HEK293T (cell line): ENCODE data around the gene MPPE1.
"Not testable (repeated sequence)": the region's sequence is repeated elsewhere in the genome, so short reads cannot be mapped to it uniquely, and the experiment has no call there.

Experiments
- CTCF ChIA-PET: fragments of 350-600 bp; formaldehyde crosslinking; extraction: SDS; loops from one replicate; lab custom pipeline; 2021; ENCODE audit warnings: antibody characterized with exemption, inconsistent platforms; lab: Yijun Ruan, JAX
- POLR2A ChIA-PET: fragments of 350-600 bp; formaldehyde crosslinking; extraction: SDS; loops from one replicate; lab custom pipeline; 2020; ENCODE audit warnings: antibody characterized with exemption, inconsistent platforms; lab: Yijun Ruan, JAX
- DNase-seq: peaks from one replicate; pipeline ENCODE4 v3.0.0; 2012; ENCODE audit warnings: mixed read lengths; ENCODE audit errors: extremely low spot score
- ARNT ChIP-seq: fragments of 450-650 bp; IDR thresholded peaks from 2 replicates; pipeline ENCODE4 v1.6.1; 2017; ENCODE audit warnings: mild to moderate bottlenecking
- BHLHE40 ChIP-seq: fragments of 450-650 bp; IDR thresholded peaks from 2 replicates; pipeline ENCODE4 v1.6.1; 2016; ENCODE audit warnings: mild to moderate bottlenecking, moderate library complexity, borderline replicate concordance
- CTBP1 ChIP-seq: fragments of 450-650 bp; IDR thresholded peaks from 2 replicates; pipeline ENCODE4 v1.6.1; 2016; ENCODE audit warnings: borderline replicate concordance
- ELF4 ChIP-seq: fragments of 450-650 bp; IDR thresholded peaks from 2 replicates; pipeline ENCODE4 v1.6.1; 2017; ENCODE audit warnings: antibody characterized with exemption
- FOXA1 ChIP-seq: fragments of 450-650 bp; IDR thresholded peaks from 2 replicates; pipeline ENCODE4 v1.6.1; 2016; ENCODE audit warnings: mild to moderate bottlenecking
- FOXK2 ChIP-seq: fragments of 450-650 bp; IDR thresholded peaks from 2 replicates; pipeline ENCODE4 v1.6.1; 2016; ENCODE audit warnings: mild to moderate bottlenecking
- FOXM1 ChIP-seq: fragments of 450-650 bp; IDR thresholded peaks from 2 replicates; pipeline ENCODE4 v1.6.1; 2017; ENCODE audit warnings: mild to moderate bottlenecking, borderline replicate concordance
- HDGF ChIP-seq: fragments of 450-650 bp; IDR thresholded peaks from 2 replicates; pipeline ENCODE4 v1.6.1; 2017; ENCODE audit warnings: antibody characterized with exemption, borderline replicate concordance
- L3MBTL2 ChIP-seq: fragments of 450-650 bp; conservative IDR thresholded peaks from 2 replicates; pipeline ENCODE4 v1.6.1; 2016; ENCODE audit warnings: mild to moderate bottlenecking
- LEF1 ChIP-seq: fragments of 450-650 bp; IDR thresholded peaks from 2 replicates; pipeline ENCODE4 v1.6.1; 2017; ENCODE audit warnings: mild to moderate bottlenecking, borderline replicate concordance
- NFRKB ChIP-seq: fragments of 450-650 bp; IDR thresholded peaks from 2 replicates; pipeline ENCODE4 v1.6.1; 2016; ENCODE audit warnings: mild to moderate bottlenecking, moderate library complexity
- SP1 ChIP-seq: fragments of 450-650 bp; IDR thresholded peaks from 2 replicates; pipeline ENCODE4 v1.6.1; 2017
- SUZ12 ChIP-seq: fragments of 450-650 bp; IDR thresholded peaks from 2 replicates; pipeline ENCODE4 v1.6.1; 2016; ENCODE audit warnings: mild to moderate bottlenecking
- TARDBP ChIP-seq: fragments of 450-650 bp; IDR thresholded peaks from 2 replicates; pipeline ENCODE4 v1.6.1; 2016
- ZNF384 ChIP-seq: fragments of 450-650 bp; IDR thresholded peaks from 2 replicates; pipeline ENCODE4 v1.6.1; 2016
- TF ChIP-seq, protein P1 (sequence below): fragments of 450-650 bp; IDR thresholded peaks from 2 replicates; pipeline ENCODE4 v1.6.1; 2016

Gene MPPE1

GRCh38 chr18:11925800-11926481, 17.8 kb upstream of the MPPE1 start:
- ChIA-PET POLR2A (no interaction called here), CTCF (interaction anchor here (1.6 kb wide), 1 partner anchor 69 kb away, joined by 3 read pairs; no protein-coding TSS in a partner anchor)
- DNase-seq, result no peak
- TF ChIP-seq, protein P1, sequence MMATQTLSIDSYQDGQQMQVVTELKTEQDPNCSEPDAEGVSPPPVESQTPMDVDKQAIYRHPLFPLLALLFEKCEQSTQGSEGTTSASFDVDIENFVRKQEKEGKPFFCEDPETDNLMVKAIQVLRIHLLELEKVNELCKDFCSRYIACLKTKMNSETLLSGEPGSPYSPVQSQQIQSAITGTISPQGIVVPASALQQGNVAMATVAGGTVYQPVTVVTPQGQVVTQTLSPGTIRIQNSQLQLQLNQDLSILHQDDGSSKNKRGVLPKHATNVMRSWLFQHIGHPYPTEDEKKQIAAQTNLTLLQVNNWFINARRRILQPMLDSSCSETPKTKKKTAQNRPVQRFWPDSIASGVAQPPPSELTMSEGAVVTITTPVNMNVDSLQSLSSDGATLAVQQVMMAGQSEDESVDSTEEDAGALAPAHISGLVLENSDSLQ, result no peak
- TF ChIP-seq FOXM1 (no peak), LEF1 (no peak), L3MBTL2 (no peak), FOXK2 (no peak), BHLHE40 (no peak), TARDBP (no peak), ZNF384 (no peak), ELF4 (no peak)

DNA sequence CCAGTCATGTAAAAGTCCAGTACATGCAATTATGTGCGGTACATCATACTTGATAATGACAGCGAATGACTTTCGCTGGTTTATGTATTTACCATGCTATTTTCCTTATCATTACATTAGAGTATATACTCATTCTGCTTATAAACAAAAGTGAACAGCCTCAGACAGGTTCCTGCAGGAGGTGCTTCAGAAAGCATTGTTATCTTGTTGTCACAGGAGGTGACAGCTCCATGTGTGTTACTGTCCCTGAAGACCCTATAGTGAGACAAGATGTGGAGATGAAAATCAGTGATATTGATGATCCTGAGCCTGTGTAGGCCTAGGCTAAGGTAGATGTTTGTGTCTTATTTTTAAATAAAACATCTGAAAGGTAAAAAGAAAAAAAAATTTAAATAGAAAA, 15.3 kb upstream of the MPPE1 start:
- ChIA-PET POLR2A (no interaction called here), CTCF (no interaction called here)
- TF ChIP-seq TARDBP (no peak), CTBP1 (no peak), FOXM1 (no peak), L3MBTL2 (no peak)
- DNase-seq, result no peak

GRCh38 chr18:11919522-11919921, 11.4 kb upstream of the MPPE1 start:
- POLR2A ChIA-PET, DNase-seq, CTCF ChIA-PET: not testable (repeated sequence)

- DNase-seq, CTCF ChIA-PET, POLR2A ChIA-PET: not testable (repeated sequence)
Observed at GRCh38 chr18:11916880-11917279, 8.8 kb upstream of the MPPE1 start.

DNA sequence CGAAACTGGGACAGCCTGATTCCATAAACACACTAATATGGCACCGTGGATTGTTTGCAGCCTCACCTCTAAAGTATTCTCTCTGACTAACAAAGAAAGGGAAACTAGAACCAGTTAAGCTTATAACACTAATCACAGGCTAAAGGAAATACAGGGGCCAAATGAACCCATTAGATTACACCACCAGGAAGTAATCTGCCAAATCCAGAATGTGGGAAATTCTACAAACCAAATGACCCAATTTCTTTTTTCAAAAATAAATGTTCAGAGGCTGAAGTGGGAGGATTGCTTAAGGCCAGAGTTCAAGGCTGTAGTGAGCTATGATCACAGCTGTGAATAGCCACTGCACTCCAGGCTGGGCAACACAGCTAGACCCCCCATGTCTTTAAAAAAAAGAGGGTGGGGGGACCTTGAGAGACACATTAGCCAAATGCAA, 1.5 kb upstream of the MPPE1 start:
- no peak for DNase-seq
- ChIA-PET CTCF (no interaction called here), POLR2A (no interaction called here)
- TF ChIP-seq SUZ12 (no peak), CTBP1 (no peak), ZNF384 (no peak), ELF4 (no peak), ARNT (no peak)
- TF ChIP-seq, protein P1, result no peak

- no peak for DNase-seq
- TF ChIP-seq ELF4, result no peak
- no peak for TF ChIP-seq ZNF384
- ChIA-PET POLR2A (no interaction called here), CTCF (no interaction called here)
Observed at GRCh38 chr18:11909061-11909455, 941 bp upstream of the MPPE1 start.

DNA sequence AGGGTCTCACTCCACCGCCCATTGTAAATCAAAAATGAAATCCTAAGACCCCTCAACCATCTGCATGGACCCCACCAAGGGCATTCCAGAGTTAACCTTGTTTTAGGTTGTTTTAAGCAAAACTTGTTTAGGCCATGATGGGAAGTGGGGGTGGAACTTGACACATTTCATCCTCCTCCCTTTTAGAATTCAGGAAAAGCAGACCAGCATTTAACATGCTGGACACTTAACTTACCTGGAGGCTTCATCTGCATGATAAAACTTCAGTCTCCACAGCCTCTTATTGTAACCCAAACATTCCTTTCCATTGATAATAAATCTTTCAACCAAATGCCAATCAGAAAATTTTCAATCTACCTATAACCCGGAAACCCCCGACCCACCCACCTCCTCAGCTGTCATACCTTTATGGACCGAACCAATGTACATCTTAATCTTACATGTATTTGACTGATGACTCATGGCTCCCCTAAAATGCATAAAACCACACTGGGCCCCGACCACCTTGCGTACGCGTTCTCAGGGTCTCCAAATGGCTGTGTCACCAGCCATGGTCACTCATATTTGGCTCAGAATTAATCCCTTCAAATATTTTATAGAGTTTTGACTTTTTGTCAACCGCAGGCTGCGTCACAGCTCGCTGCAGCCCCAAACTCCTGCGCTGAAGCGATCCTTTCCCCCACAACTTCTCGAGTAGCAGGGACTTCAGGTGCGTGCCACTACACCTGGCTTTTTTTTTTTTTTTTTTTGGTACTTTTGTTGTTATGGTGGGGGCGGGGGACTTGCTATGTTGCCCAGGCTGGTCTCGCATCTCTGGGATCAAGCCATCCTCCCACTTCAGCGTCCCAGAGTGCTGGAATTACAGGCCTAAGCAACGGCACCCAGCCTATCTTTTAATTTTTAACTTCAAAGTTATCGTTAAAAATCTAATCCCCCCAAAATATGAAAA, 917 bp downstream of the MPPE1 start:
- DNase-seq, result no peak
- TF ChIP-seq L3MBTL2 (no peak), ZNF384 (no peak), NFRKB (no peak), FOXM1 (no peak), FOXK2 (no peak), FOXA1 (no peak), ELF4 (no peak), LEF1 (no peak), BHLHE40 (no peak), ARNT (no peak), SUZ12 (no peak), CTBP1 (no peak), TARDBP (no peak), HDGF (no peak), SP1 (no peak)
- TF ChIP-seq, protein P1, result no peak
- ChIA-PET CTCF (interaction anchor here (0.7 kb wide), 1 partner anchor 353 kb away, joined by 3 read pairs; no protein-coding TSS in a partner anchor), POLR2A (no interaction called here)
